ENCODE data around the gene AXIN1. TPM values are rescaled to one million over a fixed set of nuclear protein-coding genes. Genes with fewer than 3 reads are reported as not detected.
A peak's percentile ranks its signal among the peaks of the same experiment; 100 is the strongest.

The AXIN1 gene
- total RNA-seq, 1 experiment from 2014 or later = 49.8 TPM

GRCh38 chr16:330741-331140 is 21.8 kb downstream of the AXIN1 start:
- no peak overlapping the region for H3K4me3 Mint-ChIP-seq (ENCODE audit: low read depth, unreplicated experiment)
- intact Hi-C loops (cut with micrococcal nuclease; ENCODE audit: unreplicated experiment) = no loop called here
- peak overlapping the region; percentile 60 for H3K27ac Mint-ChIP-seq (ENCODE audit: unreplicated experiment)
- CTCF ChIA-PET = no interaction called here
- H3K27me3 Mint-ChIP-seq (ENCODE audit: unreplicated experiment) = no peaks in the 10 kb centered on the region
- peaks cover 38% of the 10 kb centered on the region for H3K4me1 Mint-ChIP-seq (ENCODE audit: low read depth, unreplicated experiment)
- BruUV-seq (replicated peaks) = no TSS peak
- no peak for TF ChIP-seq CTCF (IDR thresholded peaks at IDR 0.05; ENCODE audit: unreplicated experiment)
- no peak for DNase-seq
- peaks cover 30% of the 10 kb centered on the region for H3K36me3 Mint-ChIP-seq (ENCODE audit: insufficient read depth, unreplicated experiment)
- peaks cover 3% of the 10 kb centered on the region for H3K9me3 Mint-ChIP-seq (ENCODE audit: low read depth, unreplicated experiment)

GRCh38 chr16:325375-326145 is 27.0 kb downstream of the AXIN1 start:
- peaks cover 44% of the 10 kb centered on the region for H3K36me3 Mint-ChIP-seq (ENCODE audit: insufficient read depth, unreplicated experiment)
- H3K27ac Mint-ChIP-seq (ENCODE audit: unreplicated experiment) = no peak overlapping the region
- no peak for DNase-seq
- intact Hi-C loops (cut with micrococcal nuclease; ENCODE audit: unreplicated experiment) = no loop called here
- no TSS peak for BruUV-seq (replicated peaks)
- TF ChIP-seq CTCF (IDR thresholded peaks at IDR 0.05; ENCODE audit: unreplicated experiment) = no peak
- CTCF ChIA-PET = interaction anchor here (0.7 kb wide), 1 partner anchor 1528 kb away, joined by 4 read pairs; no protein-coding TSS in a partner anchor
- H3K4me3 Mint-ChIP-seq (ENCODE audit: low read depth, unreplicated experiment) = no peak overlapping the region
- no peaks in the 10 kb centered on the region for H3K9me3 Mint-ChIP-seq (ENCODE audit: low read depth, unreplicated experiment)
- no peaks in the 10 kb centered on the region for H3K27me3 Mint-ChIP-seq (ENCODE audit: unreplicated experiment)
- peaks cover 26% of the 10 kb centered on the region for H3K4me1 Mint-ChIP-seq (ENCODE audit: low read depth, unreplicated experiment)

GRCh38 chr16:324451-325334 is 27.8 kb downstream of the AXIN1 start:
- no peak for DNase-seq
- Mint-ChIP-seq H3K27ac (ENCODE audit: unreplicated experiment) (peak overlapping the region; percentile 23), H3K36me3 (ENCODE audit: insufficient read depth, unreplicated experiment) (peaks cover 37% of the 10 kb centered on the region), H3K4me3 (ENCODE audit: low read depth, unreplicated experiment) (no peak overlapping the region), H3K9me3 (ENCODE audit: low read depth, unreplicated experiment) (no peaks in the 10 kb centered on the region), H3K27me3 (ENCODE audit: unreplicated experiment) (no peaks in the 10 kb centered on the region), H3K4me1 (ENCODE audit: low read depth, unreplicated experiment) (peaks cover 24% of the 10 kb centered on the region)
- intact Hi-C loops (cut with micrococcal nuclease; ENCODE audit: unreplicated experiment) = no loop called here
- no peak for TF ChIP-seq CTCF (IDR thresholded peaks at IDR 0.05; ENCODE audit: unreplicated experiment)
- no TSS peak for BruUV-seq (replicated peaks)
- CTCF ChIA-PET = interaction anchor here (0.5 to 0.6 kb wide), 2 partner anchors 15 to 91 kb away, joined by 3 to 4 read pairs; no protein-coding TSS in a partner anchor

GRCh38 chr16:324201-324450 is 28.4 kb downstream of the AXIN1 start:
- no peak for DNase-seq
- peaks cover 28% of the 10 kb centered on the region for H3K4me1 Mint-ChIP-seq (ENCODE audit: low read depth, unreplicated experiment)
- peaks cover 37% of the 10 kb centered on the region for H3K36me3 Mint-ChIP-seq (ENCODE audit: insufficient read depth, unreplicated experiment)
- no peak for TF ChIP-seq CTCF (IDR thresholded peaks at IDR 0.05; ENCODE audit: unreplicated experiment)
- no peaks in the 10 kb centered on the region for H3K27me3 Mint-ChIP-seq (ENCODE audit: unreplicated experiment)
- CTCF ChIA-PET = interaction anchor here (0.6 kb wide), 1 partner anchor 15 kb away, joined by 3 read pairs; no protein-coding TSS in a partner anchor
- no TSS peak for BruUV-seq (replicated peaks)
- H3K27ac Mint-ChIP-seq (ENCODE audit: unreplicated experiment) = peak overlapping the region; percentile 23
- H3K9me3 Mint-ChIP-seq (ENCODE audit: low read depth, unreplicated experiment) = no peaks in the 10 kb centered on the region
- no peak overlapping the region for H3K4me3 Mint-ChIP-seq (ENCODE audit: low read depth, unreplicated experiment)
- intact Hi-C loops (cut with micrococcal nuclease; ENCODE audit: unreplicated experiment) = no loop called here

Measured in Calu3 (cell line).